HG02884 (cell line): ENCODE results near the gene JMJD1C.

ENCODE experiments used
- ATAC-seq: cut with Tn5 transposase; IDR thresholded peaks from one replicate; pipeline ENCODE4 v1.9.1; 2021; ENCODE audit warnings: mild to moderate bottlenecking, moderate library complexity; ENCODE audit not compliant: unreplicated experiment

The JMJD1C gene

DNA sequence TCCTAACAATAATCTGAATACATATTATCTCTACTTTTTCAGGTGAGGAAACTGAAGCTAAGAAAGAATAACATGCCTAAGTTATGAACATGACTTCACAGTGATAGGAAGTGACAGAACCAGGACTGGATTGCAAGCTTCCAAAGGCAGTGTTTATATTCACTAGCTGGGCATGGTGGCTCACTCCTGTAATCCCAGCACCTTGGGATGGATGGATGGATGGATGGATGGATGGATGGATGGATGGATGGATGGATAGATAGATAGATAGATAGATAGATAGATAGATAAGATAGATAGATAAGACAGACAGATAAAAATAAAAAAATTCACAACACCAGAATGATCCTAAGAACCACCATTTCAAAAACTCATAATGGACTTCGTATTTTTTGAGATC, 18.2 kb upstream of the JMJD1C start:
- no peak for ATAC-seq

DNA sequence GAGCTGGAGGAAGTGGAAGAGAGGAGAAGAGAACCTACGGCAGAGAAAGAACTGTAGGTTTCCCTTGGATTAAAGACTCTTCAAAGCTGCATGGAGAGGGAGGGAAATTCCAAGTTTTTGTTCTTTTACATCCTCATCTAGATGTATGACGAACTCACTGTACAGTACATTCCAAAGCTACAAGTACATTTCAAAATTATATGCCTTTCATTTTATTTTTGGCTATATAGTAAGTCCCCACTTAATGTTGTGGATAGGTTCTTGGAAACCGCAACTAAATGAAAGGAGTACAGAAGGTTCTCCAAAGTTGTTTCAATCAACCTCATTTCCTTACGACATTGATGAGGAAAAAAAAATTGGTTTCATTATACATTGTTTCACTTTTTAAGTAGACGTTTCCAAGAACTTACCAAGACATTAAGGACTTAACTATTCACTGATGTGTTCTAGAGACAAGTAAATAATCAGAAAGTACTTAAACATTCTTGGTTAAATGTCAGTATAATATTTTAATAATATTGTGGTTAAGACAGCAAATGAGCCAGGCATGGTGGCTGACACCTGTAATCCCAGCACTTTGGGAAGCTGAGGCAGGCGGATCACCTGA, 16.1 kb upstream of the JMJD1C start:
- no peak for ATAC-seq

DNA sequence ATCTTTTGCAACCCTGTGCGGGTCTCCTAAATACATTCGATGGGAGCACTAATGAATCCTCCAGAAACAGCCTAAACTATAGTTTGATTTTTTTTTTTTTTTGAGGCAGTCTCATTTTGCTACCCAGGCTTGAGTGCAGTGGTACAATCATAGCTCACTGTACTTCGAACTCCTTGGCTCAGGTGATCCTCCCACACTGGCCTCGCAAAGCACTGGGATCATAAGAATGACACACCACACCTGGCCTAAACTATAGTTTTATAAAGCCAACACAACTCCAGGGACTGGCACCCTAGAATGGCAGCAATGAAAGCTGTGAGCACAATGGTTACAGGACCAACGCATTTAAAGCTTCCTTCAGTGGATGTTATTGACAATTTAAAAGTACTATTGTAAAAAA, 14.5 kb upstream of the JMJD1C start:
- ATAC-seq, result no peak

DNA sequence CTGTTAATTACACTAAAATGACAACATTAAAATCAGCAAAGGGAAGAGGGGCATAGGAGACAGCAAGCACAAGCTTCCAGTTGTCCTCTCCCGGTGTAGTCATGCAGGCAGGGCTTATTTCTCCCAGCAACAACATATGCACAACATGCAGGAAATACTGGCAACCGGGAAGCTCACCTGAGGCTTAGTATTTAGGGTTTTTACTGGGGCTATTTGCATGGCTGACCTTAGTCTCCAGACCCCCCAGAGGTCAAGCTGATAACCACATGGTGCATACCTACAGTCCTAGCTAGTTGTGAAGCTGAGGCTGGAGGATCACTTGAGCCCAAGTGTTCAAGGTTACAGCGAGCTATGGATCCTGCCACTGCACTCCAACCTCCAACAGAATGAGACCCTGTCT, 12.8 kb upstream of the JMJD1C start:
- ATAC-seq, result no peak

- no peak for ATAC-seq
These were observed 12.2 kb upstream of the JMJD1C start for GRCh38 chr10:63477927-63478326.

- ATAC-seq, result no peak
These were observed 8.7 kb upstream of the JMJD1C start for GRCh38 chr10:63474488-63474887.

GRCh38 chr10:63470928-63471327, 5.2 kb upstream of the JMJD1C start:
- no peak for ATAC-seq

- no peak for ATAC-seq
These were observed 3.2 kb upstream of the JMJD1C start for GRCh38 chr10:63468947-63469346.

GRCh38 chr10:63467841-63468240, 2.1 kb upstream of the JMJD1C start:
- no peak for ATAC-seq

GRCh38 chr10:63466144-63466935, 563 bp upstream of the JMJD1C start:
- ATAC-seq, result peak; percentile 18

DNA sequence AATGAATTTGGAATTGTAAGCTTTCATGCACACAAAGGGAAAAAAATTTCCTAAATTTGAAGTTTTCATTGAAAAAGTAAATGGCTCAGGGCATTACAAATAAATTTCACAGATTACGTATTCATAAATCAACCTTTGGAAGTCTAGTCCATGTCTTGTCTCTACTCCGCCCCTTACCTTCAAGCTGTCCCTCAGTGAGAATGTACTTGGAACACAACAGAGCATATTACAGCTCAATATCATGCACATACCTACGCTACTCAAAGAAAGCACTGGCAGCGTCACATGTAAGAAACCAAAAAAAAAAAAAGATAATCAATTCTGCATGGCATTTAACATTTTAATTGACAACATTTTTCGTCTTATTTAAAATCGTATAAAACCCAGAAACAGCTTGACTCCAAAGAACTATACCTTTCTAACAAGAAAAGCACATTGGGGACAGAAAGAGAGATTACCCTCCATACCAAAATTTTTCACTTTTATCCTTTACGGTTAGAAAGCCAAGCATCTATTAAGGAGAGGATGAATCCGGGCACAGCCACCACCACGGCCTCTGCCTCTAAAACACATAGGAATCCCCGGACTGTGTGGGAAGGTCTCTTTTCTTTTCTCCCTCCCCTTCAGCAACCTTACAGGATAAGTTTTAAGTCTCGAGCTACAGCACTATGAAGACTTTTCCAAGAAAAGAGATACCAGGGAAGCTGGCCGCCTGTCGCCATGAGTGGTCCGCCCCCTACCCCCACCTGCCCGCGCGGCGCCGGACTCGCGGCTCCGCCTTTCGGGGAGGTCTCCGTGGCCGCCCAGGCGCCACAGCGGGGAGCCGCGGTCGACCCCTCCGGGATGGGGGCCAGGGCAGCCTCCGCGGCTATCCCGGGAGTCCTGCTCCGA, 1.1 kb downstream of the JMJD1C start:
- peak; percentile 41 for ATAC-seq

DNA sequence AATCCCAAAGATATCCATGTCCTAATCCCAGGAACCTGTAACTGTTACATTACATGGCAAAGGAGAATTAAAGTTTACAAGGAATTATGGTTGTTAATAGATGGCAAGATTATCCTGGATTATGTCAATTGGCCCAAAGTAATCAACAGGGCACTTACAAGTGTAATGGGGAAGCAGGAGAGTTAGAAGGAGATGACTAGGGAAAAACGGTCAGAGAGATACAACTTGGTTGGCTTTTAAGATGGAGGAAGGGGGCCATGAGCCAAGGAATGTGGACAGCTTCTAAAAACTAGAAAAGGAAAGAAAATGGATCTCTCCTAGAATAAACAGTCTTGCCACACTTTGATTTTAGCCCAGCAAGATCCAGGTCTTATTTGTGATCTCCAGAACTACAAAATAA, 3.3 kb downstream of the JMJD1C start:
- ATAC-seq, result no peak

GRCh38 chr10:63458177-63458576, 7.6 kb downstream of the JMJD1C start:
- no peak for ATAC-seq

DNA sequence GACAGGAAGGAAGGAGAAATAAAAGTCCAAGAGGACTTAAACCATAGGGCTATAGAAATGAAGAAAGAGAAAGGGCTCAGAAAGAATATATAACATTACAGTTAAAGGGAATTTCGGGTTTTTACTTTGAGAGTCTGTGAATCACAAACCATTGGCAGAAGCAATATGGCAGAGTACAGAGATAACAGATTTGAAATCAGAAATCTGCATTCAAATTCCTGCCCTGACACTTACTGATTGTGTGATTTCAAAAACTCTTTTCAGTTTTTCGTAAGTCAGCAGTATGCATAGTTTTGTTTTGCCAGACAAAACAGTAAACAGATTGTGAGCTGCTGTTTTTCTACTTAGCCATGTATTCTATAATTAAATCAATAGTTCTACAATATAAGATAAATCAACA, 8.2 kb downstream of the JMJD1C start:
- no peak for ATAC-seq

GRCh38 chr10:63456437-63457210, 9.2 kb downstream of the JMJD1C start:
- no peak for ATAC-seq

DNA sequence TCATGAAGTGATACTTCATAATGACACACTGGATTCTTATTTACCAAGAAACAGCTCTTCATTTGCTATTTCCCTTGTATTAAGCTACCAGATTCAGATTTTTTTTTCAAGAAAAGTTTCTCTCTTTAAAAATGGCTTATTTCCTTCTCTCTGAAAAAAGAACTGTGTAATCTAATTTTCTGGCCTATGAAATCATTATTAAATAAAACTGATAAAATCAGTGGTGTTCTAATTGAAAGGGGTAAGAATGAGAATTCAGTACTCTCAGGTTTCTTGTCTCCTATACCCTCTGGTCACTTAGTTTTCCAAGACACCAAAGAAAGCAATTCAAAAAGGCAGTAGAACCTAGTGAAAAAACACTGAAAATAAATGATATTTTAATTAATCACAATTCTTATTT, 10.3 kb downstream of the JMJD1C start:
- ATAC-seq, result no peak

GRCh38 chr10:63454631-63455030, 11.1 kb downstream of the JMJD1C start:
- ATAC-seq, result no peak

- ATAC-seq, result no peak
These were observed 13.3 kb downstream of the JMJD1C start for GRCh38 chr10:63452524-63452923.

DNA sequence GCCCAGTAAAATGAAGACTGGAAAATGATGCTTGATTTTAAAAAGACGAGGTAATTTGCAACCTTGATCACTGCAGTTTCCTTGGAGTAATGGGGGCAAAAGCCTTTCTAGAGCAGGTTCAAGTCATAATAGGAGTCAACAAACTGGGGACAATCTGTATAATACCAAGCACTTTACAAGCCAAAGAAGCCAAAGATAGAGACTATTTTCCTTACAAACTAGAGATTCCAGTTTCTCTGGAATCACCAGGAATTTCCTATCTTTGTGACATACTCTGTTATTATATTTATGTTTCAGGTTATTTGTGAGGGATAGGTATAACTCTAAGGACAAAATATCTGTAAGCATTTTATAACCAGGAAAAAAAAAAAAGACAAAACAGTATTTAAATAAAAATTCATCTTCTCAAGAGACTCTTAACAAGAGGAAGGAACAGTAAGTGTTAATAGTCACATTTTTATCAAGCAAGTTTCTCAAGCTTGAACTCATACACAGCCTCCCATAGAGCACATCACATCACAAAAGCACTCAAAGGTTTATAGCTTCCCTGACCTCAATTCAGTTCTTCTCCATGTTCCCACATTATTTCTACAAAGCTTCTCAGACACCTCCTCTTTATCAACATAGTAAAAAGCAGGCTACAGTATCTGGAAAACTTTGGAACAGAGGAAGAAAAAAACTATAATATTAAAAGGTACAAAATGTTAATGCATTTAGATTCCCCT, 18.9 kb downstream of the JMJD1C start:
- ATAC-seq, result no peak

GRCh38 chr10:63441404-63441803, 24.4 kb downstream of the JMJD1C start:
- no peak for ATAC-seq
